CD4-positive, alpha-beta T cell treated with Interleukin-17A for 4 hours (primary cell): ENCODE data around the gene CIB4.

Experiments used
- DNase-seq: peaks from one replicate; pipeline ENCODE4 v3.0.0-alpha.2; 2020; ENCODE audit warnings: mixed read lengths

Gene CIB4

GRCh38 chr2:26619521-26619951, 21.6 kb downstream of the CIB4 start:
- no peak for DNase-seq

- no peak for DNase-seq
These were observed 22.1 kb downstream of the CIB4 start for GRCh38 chr2:26619096-26619495.

DNA sequence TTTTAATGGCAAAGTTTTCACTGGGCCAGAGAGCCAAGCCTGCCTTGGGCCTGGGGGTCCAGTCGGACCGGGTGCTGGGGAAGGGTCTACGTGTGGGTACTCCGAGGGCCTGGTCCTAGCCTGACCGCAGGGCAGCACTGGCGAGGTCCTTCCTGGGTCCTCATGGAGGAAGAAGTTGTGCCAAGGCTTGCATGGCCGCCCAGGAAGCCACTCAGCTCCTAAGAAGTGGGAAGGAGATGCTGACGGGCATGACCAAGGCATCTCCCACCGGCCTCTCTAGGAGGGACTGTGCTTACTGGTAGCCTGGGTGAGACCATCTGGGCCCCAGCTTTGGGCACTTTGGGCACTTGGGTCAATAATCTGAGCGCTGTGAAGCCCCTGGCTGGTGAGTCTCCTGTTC, 22.6 kb downstream of the CIB4 start:
- DNase-seq = no peak

- no peak for DNase-seq
These were observed 23.5 kb downstream of the CIB4 start for GRCh38 chr2:26617588-26618083.

DNA sequence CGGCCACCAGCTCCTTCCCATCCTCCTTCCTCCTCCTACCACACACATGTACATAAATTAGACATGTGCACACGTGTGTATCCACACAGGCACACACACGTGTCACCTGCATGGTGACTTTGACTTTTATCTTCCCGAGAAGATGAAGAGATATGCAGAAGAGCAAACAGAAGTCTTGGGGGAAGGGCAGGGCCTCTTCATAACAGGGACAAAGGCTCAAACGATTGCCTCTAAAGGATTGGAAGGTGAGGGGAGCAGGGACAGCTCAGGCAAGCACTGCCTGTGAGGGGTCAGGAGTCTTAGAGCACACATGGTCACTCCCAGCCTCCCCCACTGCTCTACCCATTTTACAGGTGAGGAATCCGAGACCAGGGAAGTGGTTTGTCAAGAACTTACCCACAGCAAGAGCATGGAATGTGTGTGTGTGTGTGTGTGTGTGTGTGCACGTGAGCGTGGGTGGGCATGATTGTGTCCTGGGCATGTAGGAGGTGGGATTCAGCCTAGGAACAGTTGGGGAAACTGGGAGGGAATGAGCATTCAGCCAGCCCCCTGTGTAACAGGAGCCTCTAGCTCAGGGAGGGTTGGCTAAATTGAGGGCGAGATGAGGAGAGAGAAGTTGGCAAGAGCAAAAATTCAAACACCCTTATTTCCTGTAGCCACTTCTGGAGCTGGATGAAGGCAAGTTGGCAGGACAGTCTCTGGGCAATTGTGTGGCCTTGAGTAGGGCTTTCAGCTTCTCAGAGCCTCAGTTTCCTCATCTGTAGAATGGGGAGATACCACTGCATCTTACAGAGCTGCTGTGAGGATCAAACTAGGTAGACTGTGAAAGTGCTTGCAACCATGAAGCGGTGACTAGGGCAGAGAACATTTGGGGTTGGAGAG, 24.2 kb downstream of the CIB4 start:
- no peak for DNase-seq

DNA sequence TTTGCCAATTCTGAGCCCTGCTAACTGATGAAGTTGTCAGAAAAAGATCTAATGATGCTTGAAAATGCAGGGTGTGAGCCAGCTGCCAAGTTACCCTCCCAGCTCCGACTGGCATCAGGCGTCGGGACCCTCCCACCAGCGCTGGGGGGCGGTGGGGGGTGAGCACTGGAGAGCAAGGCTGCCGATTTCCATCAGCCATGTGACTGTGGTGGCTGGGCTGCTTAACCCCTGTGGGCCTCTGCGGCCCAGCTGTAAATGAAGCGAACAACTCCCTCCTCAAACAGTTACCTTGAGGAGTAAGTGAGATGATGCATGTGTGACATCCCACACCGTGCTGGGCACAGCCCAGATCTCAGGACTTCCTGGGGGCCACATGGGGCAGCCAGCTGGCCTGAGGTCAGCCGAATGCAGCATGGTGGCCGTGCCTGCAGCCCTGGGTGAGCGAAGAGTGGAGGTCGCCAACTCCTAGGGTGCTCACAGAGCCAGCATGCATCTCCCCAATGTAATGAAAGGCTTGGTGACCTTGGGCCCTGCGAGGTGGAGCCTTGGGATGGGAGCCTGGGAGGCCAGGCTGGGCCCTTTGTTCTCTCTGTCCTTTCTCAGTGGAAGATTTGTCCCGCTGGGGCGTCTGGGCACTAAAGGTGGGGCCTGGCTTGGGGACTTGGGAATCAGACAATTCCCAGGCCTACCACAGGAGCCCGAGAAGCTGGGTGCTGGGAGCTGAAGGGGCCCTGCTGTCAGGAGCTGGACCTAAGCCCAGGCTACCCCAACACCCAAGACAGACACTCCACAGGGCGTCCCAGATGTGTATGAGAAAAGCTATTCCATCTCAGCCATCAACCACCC, 25.1 kb downstream of the CIB4 start:
- no peak for DNase-seq

DNA sequence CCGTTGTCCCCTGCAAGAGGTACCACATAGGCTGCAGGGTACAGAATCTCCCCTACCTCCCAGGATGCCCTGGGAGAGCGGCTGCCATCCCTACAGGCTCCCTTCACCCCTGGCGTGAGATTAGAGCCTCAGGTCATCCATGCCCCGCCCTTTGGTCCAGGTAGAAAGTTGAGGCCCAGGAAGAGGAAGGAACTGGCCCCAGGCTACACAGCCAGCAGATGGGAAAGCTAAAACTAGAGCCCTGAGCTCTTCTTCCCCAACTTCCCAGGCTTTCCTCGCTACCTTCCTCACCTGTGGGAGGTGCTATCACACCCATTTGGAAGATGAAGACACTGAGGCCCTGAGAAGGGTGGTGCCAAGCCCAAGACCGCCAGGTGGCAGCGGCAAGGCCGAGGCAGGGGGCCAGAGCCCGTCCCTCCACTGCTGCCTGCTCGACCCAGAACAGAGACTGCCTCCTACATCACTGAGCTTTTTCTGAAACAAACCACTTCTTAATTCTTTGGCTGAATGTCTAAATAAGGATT, 25.8 kb downstream of the CIB4 start:
- DNase-seq = no peak

GRCh38 chr2:26614216-26615138, 26.7 kb downstream of the CIB4 start:
- no peak for DNase-seq

GRCh38 chr2:26613241-26614215, 27.6 kb downstream of the CIB4 start:
- DNase-seq = no peak

DNA sequence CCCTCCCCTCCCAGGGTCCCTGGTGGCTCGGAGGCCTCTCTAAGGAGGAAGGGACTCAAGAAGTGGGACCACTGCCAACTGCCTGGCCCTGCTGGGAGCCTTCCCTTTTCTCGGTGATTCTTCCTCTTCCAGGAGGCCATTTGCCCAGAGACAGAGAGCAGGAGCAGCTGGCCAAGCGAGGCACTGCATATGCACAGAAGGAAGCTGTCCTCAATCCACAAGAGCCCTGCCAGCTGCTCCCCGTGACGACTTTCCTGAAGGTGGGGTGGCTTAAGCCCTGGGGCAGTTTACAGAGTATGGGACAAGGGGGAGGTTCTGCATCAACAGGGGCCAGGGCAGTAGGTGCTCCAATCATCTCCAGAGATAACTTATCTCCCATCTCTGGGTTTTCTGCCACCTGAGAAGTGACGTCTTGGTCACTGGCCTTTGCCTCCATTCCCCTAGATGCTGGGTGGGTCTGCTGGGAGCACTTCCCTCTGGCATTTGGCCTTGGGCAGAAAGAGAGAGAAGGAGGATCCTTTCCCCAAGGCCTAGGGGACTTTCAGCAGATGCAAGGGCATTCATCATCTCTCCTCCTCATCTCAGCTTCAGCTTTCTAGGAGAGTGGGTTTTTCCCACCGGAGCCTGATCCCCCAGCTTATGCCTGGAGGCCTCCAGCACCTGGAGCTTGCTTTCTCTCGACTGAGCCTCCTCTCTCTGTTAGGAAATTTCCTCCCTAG, 28.5 kb downstream of the CIB4 start:
- DNase-seq = no peak

DNA sequence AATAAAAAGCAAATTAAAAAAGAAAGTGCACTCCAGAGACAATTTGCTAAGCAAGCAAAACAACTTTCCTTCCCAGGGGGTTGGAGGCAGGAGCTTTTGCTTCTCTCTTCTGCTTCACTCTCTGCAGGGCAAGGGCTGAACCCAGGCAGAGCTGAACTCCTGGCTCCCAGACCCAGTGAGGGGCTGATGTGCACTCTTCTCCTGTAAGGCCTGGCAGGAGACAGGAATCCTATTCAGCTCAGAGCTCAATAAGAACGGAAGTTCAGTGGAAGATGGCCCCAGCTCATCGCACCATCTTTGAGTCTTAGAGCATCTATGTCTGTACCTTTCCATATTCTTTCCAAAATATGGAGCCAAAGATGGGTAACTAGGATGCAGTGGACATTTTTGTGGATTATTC, 29.1 kb downstream of the CIB4 start:
- DNase-seq = no peak

DNA sequence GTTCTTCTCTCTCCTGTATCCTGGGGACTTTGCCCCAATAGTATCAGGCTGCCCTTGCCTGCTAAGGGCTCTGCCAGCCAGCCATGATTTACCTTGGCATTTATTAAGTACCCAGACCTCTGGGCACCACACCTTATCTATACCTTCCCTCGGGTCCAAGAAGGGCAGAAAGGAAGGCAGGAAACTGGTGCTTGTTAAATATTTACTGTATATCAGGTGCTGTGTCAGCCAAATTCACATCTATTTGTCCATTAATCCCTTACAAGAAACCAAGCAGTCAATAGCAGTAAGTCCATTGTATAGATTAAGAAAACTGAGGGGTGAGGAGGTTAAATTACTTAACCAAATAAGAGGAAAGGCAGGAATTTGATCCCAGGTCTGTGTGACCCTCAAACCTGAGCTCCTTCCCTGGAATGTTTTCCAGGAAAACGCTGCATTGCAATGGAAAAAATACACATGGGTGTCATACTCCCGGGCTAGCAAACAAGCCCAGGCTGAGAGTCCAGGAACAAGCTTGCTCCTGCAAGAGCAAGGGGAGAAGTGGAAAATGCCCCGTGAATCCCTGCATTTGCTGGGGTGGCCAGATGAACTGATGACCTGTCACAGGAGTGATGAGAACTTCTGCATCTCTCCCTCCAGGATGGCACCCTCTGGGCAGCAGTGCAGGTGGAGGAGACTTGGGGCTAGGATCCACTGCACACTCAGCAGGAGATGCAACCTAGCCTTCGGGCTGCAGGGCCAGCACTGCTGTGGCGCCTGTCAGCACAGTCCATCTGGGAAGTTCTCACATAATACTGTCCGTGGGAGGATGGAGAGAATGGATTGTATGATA, 30.4 kb downstream of the CIB4 start:
- no peak for DNase-seq

DNA sequence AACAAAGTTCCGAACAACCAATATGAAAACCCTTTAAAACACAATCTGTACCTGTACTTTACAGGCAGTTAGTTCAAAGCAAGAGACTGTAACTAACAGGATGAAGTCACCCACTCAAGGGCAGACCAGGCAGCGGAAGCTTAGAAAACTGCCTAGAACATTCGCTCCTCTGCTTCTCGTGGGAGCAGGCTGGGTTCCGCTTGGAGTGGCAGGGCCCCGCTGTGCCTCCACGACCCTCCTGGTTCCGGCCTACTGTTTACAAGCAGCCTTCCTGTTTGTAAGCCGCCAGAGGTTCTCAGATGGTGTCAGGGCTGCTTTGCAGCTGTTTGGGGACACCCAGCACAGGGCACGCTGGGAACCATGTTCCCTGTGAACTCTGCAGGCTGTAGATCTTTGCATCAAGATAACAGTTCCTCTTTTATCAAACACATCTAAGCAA, 31.3 kb downstream of the CIB4 start:
- peak; percentile 49 for DNase-seq

DNA sequence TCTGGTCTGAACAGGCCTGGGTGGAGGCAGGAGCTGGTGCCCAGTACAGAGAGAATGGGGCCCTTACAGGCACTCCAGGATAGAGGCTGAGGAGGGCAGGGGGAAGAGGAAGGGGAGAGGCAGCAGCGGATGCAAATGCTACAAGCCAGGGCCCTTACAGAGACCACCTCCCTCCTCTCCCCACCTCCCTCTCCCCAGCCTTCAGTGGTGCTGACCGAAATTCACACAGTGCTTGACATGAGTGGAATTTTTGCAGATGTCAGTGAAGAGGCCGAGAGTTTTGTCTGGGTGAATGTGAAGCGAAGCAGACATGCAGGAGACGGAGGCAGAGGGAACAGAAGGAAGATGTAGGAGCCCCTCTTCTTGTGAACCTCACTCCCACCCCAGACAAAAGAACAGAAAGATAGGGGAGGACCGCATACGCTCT, 31.9 kb downstream of the CIB4 start:
- no peak for DNase-seq

- DNase-seq = no peak
These were observed 32.6 kb downstream of the CIB4 start for GRCh38 chr2:26608557-26608956.

GRCh38 chr2:26607698-26608097, 33.5 kb downstream of the CIB4 start:
- DNase-seq = no peak

DNA sequence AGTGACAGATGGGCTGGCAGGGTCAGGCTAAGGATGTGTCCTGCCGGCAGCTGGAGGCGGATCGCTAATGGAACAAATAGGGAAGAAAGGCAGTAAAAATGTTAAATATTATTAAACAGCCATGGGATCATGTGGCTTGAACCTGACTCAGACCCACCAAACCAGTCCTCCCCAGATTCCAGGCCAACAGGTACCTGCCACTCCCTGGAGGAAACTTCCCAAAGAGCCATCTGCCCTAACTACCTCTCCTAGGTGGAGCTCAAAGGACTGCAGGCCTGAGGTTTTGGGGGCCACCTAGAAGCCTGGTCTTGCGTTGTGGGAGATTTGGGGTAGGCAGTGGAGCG, 34.3 kb downstream of the CIB4 start:
- DNase-seq = no peak

DNA sequence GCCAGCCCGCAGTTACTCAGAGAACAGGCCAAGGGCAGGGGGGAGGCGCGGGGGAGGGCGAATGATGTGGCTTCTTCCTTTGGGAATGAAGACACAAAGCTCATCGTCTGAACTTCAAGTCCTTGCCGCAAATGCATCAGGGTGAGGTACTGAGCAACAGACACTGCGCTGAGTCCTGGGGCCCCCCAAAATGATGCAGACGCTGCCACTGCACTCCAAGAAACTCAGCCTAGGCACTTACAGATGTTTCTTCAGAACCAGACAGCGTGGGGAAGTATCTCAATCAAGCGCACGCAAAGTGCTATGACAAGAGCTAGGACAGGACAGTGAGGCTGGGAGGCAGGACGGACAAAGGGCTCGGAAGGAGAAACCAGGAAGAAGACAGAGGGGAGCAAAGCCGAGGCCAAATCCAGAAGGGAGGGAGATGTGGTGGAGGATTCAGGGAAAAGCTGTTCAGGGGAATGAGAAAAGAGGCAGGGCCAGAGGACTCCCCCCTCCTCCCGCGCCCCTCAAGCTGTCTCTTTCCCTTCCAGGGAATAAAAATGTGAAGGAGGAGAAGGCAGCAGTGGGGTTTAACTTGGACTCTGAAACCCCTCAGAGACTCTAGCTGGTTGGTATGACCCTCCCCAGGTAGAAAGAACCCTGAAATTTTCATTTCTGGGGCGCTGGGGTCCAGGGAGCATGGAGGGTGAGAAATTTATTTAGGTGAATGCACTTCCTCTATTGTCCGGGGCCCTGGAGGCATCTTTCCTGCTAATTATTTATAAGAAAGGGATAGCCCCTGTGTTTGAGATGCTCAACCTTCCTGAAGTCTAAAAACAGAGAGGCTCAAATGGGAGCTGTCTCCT, 34.9 kb downstream of the CIB4 start:
- no peak for DNase-seq
